ENCODE measurements around the gene KCNJ6.
"Not testable (repeated sequence)": the region's sequence is repeated elsewhere in the genome, so short reads cannot be mapped to it uniquely, and the experiment has no call there.

Gene KCNJ6

GRCh38 chr21:37667380-37667779 is 248.9 kb downstream of the KCNJ6 start:
- DNase-seq = no peak

- DNase-seq = no peak
Measured at GRCh38 chr21:37665230-37666024, 250.8 kb downstream of the KCNJ6 start.

GRCh38 chr21:37662227-37662626 is 254.0 kb downstream of the KCNJ6 start:
- DNase-seq = not testable (repeated sequence)

DNA sequence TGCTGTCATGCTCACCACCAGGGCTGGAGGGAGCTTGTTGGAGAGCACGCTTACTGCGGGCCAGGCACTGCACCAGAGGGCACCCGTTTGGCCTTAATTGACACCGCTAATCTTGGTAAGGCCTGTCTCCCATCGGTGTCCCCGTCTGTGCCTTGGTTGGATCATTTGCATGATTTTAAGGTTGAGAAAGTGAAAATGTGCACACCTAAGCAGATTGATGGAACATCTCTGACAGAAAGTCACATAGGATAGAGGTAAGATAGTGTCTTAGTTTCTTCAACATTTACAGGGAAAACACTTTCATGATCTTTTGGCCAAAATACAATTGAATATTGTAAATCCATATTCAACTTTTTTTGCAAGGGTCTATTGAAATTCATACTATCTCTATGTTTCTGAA is 255.5 kb downstream of the KCNJ6 start:
- no peak for DNase-seq

DNA sequence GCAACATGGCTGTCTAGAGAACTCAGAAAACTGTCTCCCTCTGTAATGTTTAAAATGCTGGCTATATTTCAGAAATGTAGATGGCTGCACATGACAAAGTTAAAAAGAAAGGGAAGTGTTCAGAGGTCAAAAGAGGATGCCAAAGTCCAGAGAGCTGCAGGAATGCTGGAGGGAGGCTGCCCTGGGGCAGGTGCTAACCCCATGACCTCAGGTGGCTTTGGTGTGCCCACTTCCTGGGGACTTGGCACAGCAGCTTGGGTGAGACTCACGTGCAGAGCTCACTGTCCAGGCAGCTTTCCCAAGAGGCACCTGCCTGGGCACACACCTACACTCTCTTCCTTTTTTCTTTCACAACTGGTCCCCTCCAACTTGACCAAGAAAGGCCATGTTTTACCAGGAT is 256.4 kb downstream of the KCNJ6 start:
- no peak for DNase-seq

GRCh38 chr21:37658817-37659458 is 257.3 kb downstream of the KCNJ6 start:
- no peak for DNase-seq

GRCh38 chr21:37658121-37658816 is 258.0 kb downstream of the KCNJ6 start:
- no peak for DNase-seq

GRCh38 chr21:37656899-37657298 is 259.4 kb downstream of the KCNJ6 start:
- DNase-seq = no peak

DNA sequence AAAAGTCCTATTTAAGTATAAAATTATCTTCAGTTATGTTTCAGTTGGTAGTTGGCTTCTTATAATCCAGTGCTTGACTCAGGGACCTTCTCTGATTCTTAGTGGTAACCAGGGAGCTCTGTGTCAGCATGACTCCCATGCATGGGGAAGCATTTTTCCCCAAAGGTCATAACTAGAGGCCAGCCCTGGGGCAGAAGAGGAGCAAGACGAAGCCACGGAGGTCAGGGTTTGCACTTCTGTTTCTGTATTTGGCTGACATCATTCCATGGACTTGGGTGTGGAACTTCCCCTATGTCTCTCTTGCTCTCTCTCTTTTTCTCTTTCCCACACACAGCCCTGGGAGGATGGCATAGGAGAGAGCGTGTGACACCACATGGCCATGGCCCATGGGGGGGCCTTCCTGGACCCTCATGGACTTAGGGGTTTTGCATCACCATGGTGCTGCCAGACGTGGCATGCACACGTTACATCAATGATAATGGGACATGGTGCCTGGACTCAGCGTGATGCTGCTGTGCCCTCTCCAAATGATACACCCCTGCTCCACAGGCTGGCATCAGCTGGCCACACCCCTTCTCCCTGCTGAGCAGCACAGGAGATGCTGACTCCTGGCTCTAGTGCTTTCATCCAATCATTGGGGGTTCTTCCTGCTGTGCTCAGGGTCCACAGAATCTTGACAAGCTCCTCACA is 260.5 kb downstream of the KCNJ6 start:
- no peak for DNase-seq

DNA sequence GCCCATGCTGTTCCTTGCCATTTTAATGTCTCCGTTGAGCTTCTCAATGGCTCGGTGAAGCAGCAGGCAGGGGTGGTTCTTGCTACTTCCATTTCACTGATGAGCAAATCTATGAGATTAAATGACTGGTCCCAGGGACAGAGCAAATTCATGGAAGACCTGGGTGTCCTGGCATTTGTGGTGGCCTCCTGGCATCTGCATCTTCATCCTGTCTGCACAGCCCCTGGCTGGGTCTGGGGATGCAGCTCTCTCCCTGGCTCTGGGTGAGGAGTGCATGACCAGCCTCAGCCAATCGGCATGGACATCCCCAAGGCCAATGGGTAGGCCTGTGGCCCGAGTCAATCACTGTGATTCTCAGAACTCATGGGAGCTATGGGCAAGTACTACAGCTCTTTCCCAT is 261.7 kb downstream of the KCNJ6 start:
- DNase-seq = no peak

GRCh38 chr21:37653201-37653600 is 263.1 kb downstream of the KCNJ6 start:
- no peak for DNase-seq

- DNase-seq = no peak
Measured at GRCh38 chr21:37647781-37648180, 268.5 kb downstream of the KCNJ6 start.

GRCh38 chr21:37646761-37647160 is 269.5 kb downstream of the KCNJ6 start:
- not testable (repeated sequence) for DNase-seq

DNA sequence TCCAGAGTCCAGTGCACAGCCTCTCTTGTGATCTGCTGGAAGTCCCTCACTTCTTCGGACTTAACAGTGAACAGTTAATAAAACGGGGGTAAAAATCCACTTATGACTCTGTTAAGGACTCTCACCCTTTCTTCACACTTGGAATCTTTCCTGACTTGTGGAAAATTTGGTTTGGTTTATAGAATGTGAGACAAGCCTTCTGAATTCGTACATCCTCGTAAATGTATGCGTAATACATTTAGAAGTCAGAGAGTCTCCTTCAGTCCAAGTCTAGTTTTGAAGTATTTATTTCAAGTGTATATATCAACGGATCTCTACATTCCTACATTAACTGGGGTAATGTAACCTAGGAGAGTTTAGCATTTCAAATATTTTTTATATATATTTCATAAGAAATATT is 270.4 kb downstream of the KCNJ6 start:
- no peak for DNase-seq

- DNase-seq = no peak
Measured at GRCh38 chr21:37644636-37645035, 271.6 kb downstream of the KCNJ6 start.

GRCh38 chr21:37643862-37644261 is 272.4 kb downstream of the KCNJ6 start:
- DNase-seq = not testable (repeated sequence)

GRCh38 chr21:37642493-37642892 is 273.8 kb downstream of the KCNJ6 start:
- no peak for DNase-seq

- DNase-seq = no peak
Measured at GRCh38 chr21:37639756-37640155, 276.5 kb downstream of the KCNJ6 start.

GRCh38 chr21:37636152-37636860 is 280.0 kb downstream of the KCNJ6 start:
- DNase-seq = no peak

GRCh38 chr21:37631319-37632117 is 284.7 kb downstream of the KCNJ6 start:
- no peak for DNase-seq

- DNase-seq = no peak
Measured at GRCh38 chr21:37630872-37631271, 285.4 kb downstream of the KCNJ6 start.

DNA sequence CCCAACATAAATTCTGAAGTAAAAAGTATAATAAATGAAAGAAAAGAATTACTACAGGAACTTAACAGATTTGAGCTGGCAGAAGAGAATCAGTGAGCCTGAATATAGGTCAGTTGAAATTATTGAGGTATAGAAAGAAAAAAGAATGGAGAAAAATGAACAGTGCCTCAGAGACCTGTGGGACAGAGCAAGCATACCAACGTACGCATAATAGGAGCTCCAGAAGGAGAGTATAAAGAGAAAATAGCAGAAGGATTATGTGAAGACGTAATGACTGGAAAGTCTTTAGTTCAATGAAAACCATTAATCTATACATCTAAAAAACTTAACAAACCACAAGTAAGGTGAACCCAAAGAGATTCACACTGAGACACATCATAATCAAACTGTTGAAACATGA is 287.9 kb downstream of the KCNJ6 start:
- DNase-seq = no peak

Measured in NCI-H1048 (cell line).